Epidermal melanocyte (primary cell): Measurements from ENCODE around the gene PSAT1.

Experiments
- DNase-seq: peaks from one replicate; pipeline ENCODE4 v3.0.0; 2011; ENCODE audit warnings: low spot score; ENCODE audit not compliant: insufficient read length

PSAT1 gene

GRCh38 chr9:78365748-78366697 is 69.1 kb downstream of the PSAT1 start:
- DNase-seq: no peak

GRCh38 chr9:78366827-78367226 is 69.9 kb downstream of the PSAT1 start:
- no peak for DNase-seq

- no peak for DNase-seq
Observed at GRCh38 chr9:78368236-78368635, 71.3 kb downstream of the PSAT1 start.

GRCh38 chr9:78369639-78370219 is 72.8 kb downstream of the PSAT1 start:
- DNase-seq: peak; percentile 41

GRCh38 chr9:78370991-78371390 is 74.1 kb downstream of the PSAT1 start:
- DNase-seq: no peak

GRCh38 chr9:78371981-78372380 is 75.1 kb downstream of the PSAT1 start:
- no peak for DNase-seq
